ENCODE measurements around the gene ARHGAP36.
A peak's percentile ranks its signal among the peaks of the same experiment; 100 is the strongest.

The ARHGAP36 gene

GRCh38 chrX:131054906-131055305, 3.2 kb upstream of the ARHGAP36 start:
- no peaks in the 10 kb centered on the region for H3K79me1 ChIP-seq (ENCODE audit: low read depth, low read length)
- no peaks in the 10 kb centered on the region for H3K36me3 ChIP-seq (replicated peaks in 1 of 2; ENCODE audit: control insufficient read depth in 2 of 2, insufficient read depth in 2 of 2, low read length in 2 of 2)
- no peaks in the 10 kb centered on the region for H3K9me3 ChIP-seq (replicated peaks in 1 of 2; ENCODE audit: control insufficient read depth in 2 of 2, insufficient read depth in 1 of 2, low read depth in 1 of 2, low read length in 2 of 2)
- no peak overlapping the region for H4K8ac ChIP-seq (ENCODE audit: low read depth, low read length)
- no peak overlapping the region for H2AFZ ChIP-seq (ENCODE audit: low read length)
- H3K4ac ChIP-seq (ENCODE audit: low read length): no peak overlapping the region
- no peak overlapping the region for H3K4me2 ChIP-seq (ENCODE audit: insufficient read depth, low read length, poor library complexity, severe bottlenecking)
- no peak overlapping the region for H3K14ac ChIP-seq (ENCODE audit: low read length)
- no peaks in the 10 kb centered on the region for H3K4me1 ChIP-seq (ENCODE audit: control insufficient read depth in 2 of 2, insufficient read depth in 1 of 2, low read depth in 1 of 2, low read length in 2 of 2)
- no peak overlapping the region for H3K4me3 ChIP-seq (ENCODE audit: low read length in 2 of 2)
- H4K91ac ChIP-seq (ENCODE audit: low read depth, low read length, poor library complexity): no peak overlapping the region
- H3K18ac ChIP-seq (ENCODE audit: low read length): no peak overlapping the region
- no peak overlapping the region for H3K23ac ChIP-seq (ENCODE audit: low read depth, low read length, poor library complexity)
- no peak overlapping the region for H2AK5ac ChIP-seq (ENCODE audit: low read depth, low read length)
- no peak overlapping the region for H2BK5ac ChIP-seq (ENCODE audit: low read length)
- H2BK120ac ChIP-seq (ENCODE audit: low read depth, low read length): no peak overlapping the region
- no peak overlapping the region for H3K27ac ChIP-seq (replicated peaks; ENCODE audit: low read length)
- no CpG with 5 or more reads among the region's 6 CpGs for WGBS, 2 donors (ENCODE audit: extremely low coverage in 2 of 2, insufficient read length in 2 of 2, insufficient replicate concordance in 1 of 2)
- H2BK15ac ChIP-seq (ENCODE audit: low read length): no peak overlapping the region
- no peak overlapping the region for H2BK12ac ChIP-seq (ENCODE audit: low read length)
- no peak overlapping the region for H3K9ac ChIP-seq (ENCODE audit: low read depth, low read length, poor library complexity)
- no peak for DNase-seq (ENCODE audit: low spot score)
- H3K27me3 ChIP-seq (ENCODE audit: control insufficient read depth in 3 of 3, insufficient read depth in 3 of 3, low read depth in 1 of 3, low read length in 3 of 3): peaks cover 0 to 65% (median 25%) of the 10 kb centered on the region in 3 experiments

- H2AK5ac ChIP-seq (ENCODE audit: low read depth, low read length): no peak overlapping the region
- peak overlapping the region in 1 of 2 donors; percentile 72 for H3K4me3 ChIP-seq (ENCODE audit: low read length in 2 of 2)
- H3K9ac ChIP-seq (ENCODE audit: low read depth, low read length, poor library complexity): no peak overlapping the region
- no peak overlapping the region for H3K18ac ChIP-seq (ENCODE audit: low read length)
- H2BK12ac ChIP-seq (ENCODE audit: low read length): no peak overlapping the region
- H3K4ac ChIP-seq (ENCODE audit: low read length): no peak overlapping the region
- H3K79me1 ChIP-seq (ENCODE audit: low read depth, low read length): no peaks in the 10 kb centered on the region
- WGBS, 2 donors (ENCODE audit: extremely low coverage in 2 of 2, insufficient read length in 2 of 2, insufficient replicate concordance in 1 of 2): no CpG with 5 or more reads among the region's 9 CpGs
- no peak overlapping the region for H4K8ac ChIP-seq (ENCODE audit: low read depth, low read length)
- H3K4me1 ChIP-seq (ENCODE audit: control insufficient read depth in 2 of 2, insufficient read depth in 1 of 2, low read depth in 1 of 2, low read length in 2 of 2): no peaks in the 10 kb centered on the region
- H3K9me3 ChIP-seq (replicated peaks in 1 of 2; ENCODE audit: control insufficient read depth in 2 of 2, insufficient read depth in 1 of 2, low read depth in 1 of 2, low read length in 2 of 2): no peaks in the 10 kb centered on the region
- no peak overlapping the region for H2BK120ac ChIP-seq (ENCODE audit: low read depth, low read length)
- no peak overlapping the region for H2BK15ac ChIP-seq (ENCODE audit: low read length)
- H3K14ac ChIP-seq (ENCODE audit: low read length): no peak overlapping the region
- no peak overlapping the region for H4K91ac ChIP-seq (ENCODE audit: low read depth, low read length, poor library complexity)
- no peak for DNase-seq (ENCODE audit: low spot score)
- peak overlapping the region; percentile 49 for H3K4me2 ChIP-seq (ENCODE audit: insufficient read depth, low read length, poor library complexity, severe bottlenecking)
- H3K23ac ChIP-seq (ENCODE audit: low read depth, low read length, poor library complexity): no peak overlapping the region
- no peak overlapping the region for H2AFZ ChIP-seq (ENCODE audit: low read length)
- H3K27me3 ChIP-seq (ENCODE audit: control insufficient read depth in 3 of 3, insufficient read depth in 3 of 3, low read depth in 1 of 3, low read length in 3 of 3): peaks cover 0 to 67% (median 25%) of the 10 kb centered on the region in 3 experiments
- H3K27ac ChIP-seq (replicated peaks; ENCODE audit: low read length): no peak overlapping the region
- no peaks in the 10 kb centered on the region for H3K36me3 ChIP-seq (replicated peaks in 1 of 2; ENCODE audit: control insufficient read depth in 2 of 2, insufficient read depth in 2 of 2, low read length in 2 of 2)
- H2BK5ac ChIP-seq (ENCODE audit: low read length): no peak overlapping the region
Measured at GRCh38 chrX:131057706-131058105, 440 bp upstream of the ARHGAP36 start.

GRCh38 chrX:131059246-131059645, 1.1 kb downstream of the ARHGAP36 start:
- Histone ChIP-seq H3K23ac (ENCODE audit: low read depth, low read length, poor library complexity) (no peak overlapping the region), H2BK15ac (ENCODE audit: low read length) (no peak overlapping the region), H2BK5ac (ENCODE audit: low read length) (no peak overlapping the region), H3K79me1 (ENCODE audit: low read depth, low read length) (no peaks in the 10 kb centered on the region), H4K8ac (ENCODE audit: low read depth, low read length) (no peak overlapping the region), H3K4me3 (ENCODE audit: low read length in 2 of 2) (no peak overlapping the region), H3K27me3 (ENCODE audit: control insufficient read depth in 3 of 3, insufficient read depth in 3 of 3, low read depth in 1 of 3, low read length in 3 of 3) (peaks cover 0 to 63% (median 25%) of the 10 kb centered on the region in 3 experiments), H3K4me2 (ENCODE audit: insufficient read depth, low read length, poor library complexity, severe bottlenecking) (no peak overlapping the region), H2BK12ac (ENCODE audit: low read length) (no peak overlapping the region), H3K9ac (ENCODE audit: low read depth, low read length, poor library complexity) (no peak overlapping the region), H3K27ac (replicated peaks; ENCODE audit: low read length) (no peak overlapping the region), H3K4ac (ENCODE audit: low read length) (no peak overlapping the region), H3K18ac (ENCODE audit: low read length) (no peak overlapping the region), H3K36me3 (replicated peaks in 1 of 2; ENCODE audit: control insufficient read depth in 2 of 2, insufficient read depth in 2 of 2, low read length in 2 of 2) (no peaks in the 10 kb centered on the region), H2BK120ac (ENCODE audit: low read depth, low read length) (no peak overlapping the region), H3K14ac (ENCODE audit: low read length) (no peak overlapping the region), H2AK5ac (ENCODE audit: low read depth, low read length) (no peak overlapping the region), H3K4me1 (ENCODE audit: control insufficient read depth in 2 of 2, insufficient read depth in 1 of 2, low read depth in 1 of 2, low read length in 2 of 2) (no peaks in the 10 kb centered on the region), H2AFZ (ENCODE audit: low read length) (no peak overlapping the region), H3K9me3 (replicated peaks in 1 of 2; ENCODE audit: control insufficient read depth in 2 of 2, insufficient read depth in 1 of 2, low read depth in 1 of 2, low read length in 2 of 2) (no peaks in the 10 kb centered on the region), H4K91ac (ENCODE audit: low read depth, low read length, poor library complexity) (no peak overlapping the region)
- no CpG with 5 or more reads among the region's 2 CpGs for WGBS, 2 donors (ENCODE audit: extremely low coverage in 2 of 2, insufficient read length in 2 of 2, insufficient replicate concordance in 1 of 2)
- DNase-seq (ENCODE audit: low spot score): no peak

GRCh38 chrX:131060147-131060546, 2.0 kb downstream of the ARHGAP36 start:
- Histone ChIP-seq H3K14ac (ENCODE audit: low read length) (no peak overlapping the region), H3K18ac (ENCODE audit: low read length) (no peak overlapping the region), H4K91ac (ENCODE audit: low read depth, low read length, poor library complexity) (no peak overlapping the region), H3K9ac (ENCODE audit: low read depth, low read length, poor library complexity) (no peak overlapping the region), H3K4me3 (ENCODE audit: low read length in 2 of 2) (no peak overlapping the region), H3K4me2 (ENCODE audit: insufficient read depth, low read length, poor library complexity, severe bottlenecking) (no peak overlapping the region), H3K9me3 (replicated peaks in 1 of 2; ENCODE audit: control insufficient read depth in 2 of 2, insufficient read depth in 1 of 2, low read depth in 1 of 2, low read length in 2 of 2) (no peaks in the 10 kb centered on the region), H3K79me1 (ENCODE audit: low read depth, low read length) (no peaks in the 10 kb centered on the region), H2AFZ (ENCODE audit: low read length) (no peak overlapping the region), H2AK5ac (ENCODE audit: low read depth, low read length) (no peak overlapping the region), H3K27ac (replicated peaks; ENCODE audit: low read length) (no peak overlapping the region), H2BK5ac (ENCODE audit: low read length) (no peak overlapping the region), H2BK12ac (ENCODE audit: low read length) (no peak overlapping the region), H3K27me3 (ENCODE audit: control insufficient read depth in 3 of 3, insufficient read depth in 3 of 3, low read depth in 1 of 3, low read length in 3 of 3) (peaks cover 0 to 60% (median 25%) of the 10 kb centered on the region in 3 experiments), H3K4ac (ENCODE audit: low read length) (no peak overlapping the region), H2BK120ac (ENCODE audit: low read depth, low read length) (no peak overlapping the region), H3K36me3 (replicated peaks in 1 of 2; ENCODE audit: control insufficient read depth in 2 of 2, insufficient read depth in 2 of 2, low read length in 2 of 2) (no peaks in the 10 kb centered on the region), H3K4me1 (ENCODE audit: control insufficient read depth in 2 of 2, insufficient read depth in 1 of 2, low read depth in 1 of 2, low read length in 2 of 2) (peaks cover 0 to under 1% of the 10 kb centered on the region in 2 donors), H3K23ac (ENCODE audit: low read depth, low read length, poor library complexity) (no peak overlapping the region), H2BK15ac (ENCODE audit: low read length) (no peak overlapping the region), H4K8ac (ENCODE audit: low read depth, low read length) (no peak overlapping the region)
- DNase-seq (ENCODE audit: low spot score): no peak
- no CpG with 5 or more reads among the region's 3 CpGs for WGBS, 2 donors (ENCODE audit: extremely low coverage in 2 of 2, insufficient read length in 2 of 2, insufficient replicate concordance in 1 of 2)

Data from neuronal stem cell (in vitro differentiated cells).